ENCODE data around the gene PRDM16.
A peak's percentile ranks its signal among the peaks of the same experiment; 100 is the strongest.

Gene PRDM16

DNA sequence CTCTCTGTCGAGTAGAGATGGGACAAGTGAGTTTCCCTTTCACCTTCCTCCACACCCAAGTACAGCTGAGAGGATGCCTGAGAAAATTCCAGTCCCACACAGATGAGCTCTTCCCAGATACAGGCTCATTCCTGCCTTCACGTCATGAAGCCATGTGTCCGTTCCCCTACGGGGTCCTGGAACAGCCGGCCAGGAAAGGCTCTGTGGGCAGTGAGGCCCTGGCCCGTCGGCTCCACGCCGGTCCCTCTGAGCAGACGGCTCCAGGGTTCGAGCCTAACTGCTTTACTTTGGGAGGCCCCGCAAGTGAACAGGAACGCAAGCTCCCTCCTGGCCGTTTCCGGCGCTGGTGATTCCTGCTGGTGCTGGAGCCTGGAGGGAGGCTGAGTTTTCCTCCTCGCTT, 328.3 kb downstream of the PRDM16 start:
- no peak for DNase-seq (ENCODE audit: low spot score)

DNA sequence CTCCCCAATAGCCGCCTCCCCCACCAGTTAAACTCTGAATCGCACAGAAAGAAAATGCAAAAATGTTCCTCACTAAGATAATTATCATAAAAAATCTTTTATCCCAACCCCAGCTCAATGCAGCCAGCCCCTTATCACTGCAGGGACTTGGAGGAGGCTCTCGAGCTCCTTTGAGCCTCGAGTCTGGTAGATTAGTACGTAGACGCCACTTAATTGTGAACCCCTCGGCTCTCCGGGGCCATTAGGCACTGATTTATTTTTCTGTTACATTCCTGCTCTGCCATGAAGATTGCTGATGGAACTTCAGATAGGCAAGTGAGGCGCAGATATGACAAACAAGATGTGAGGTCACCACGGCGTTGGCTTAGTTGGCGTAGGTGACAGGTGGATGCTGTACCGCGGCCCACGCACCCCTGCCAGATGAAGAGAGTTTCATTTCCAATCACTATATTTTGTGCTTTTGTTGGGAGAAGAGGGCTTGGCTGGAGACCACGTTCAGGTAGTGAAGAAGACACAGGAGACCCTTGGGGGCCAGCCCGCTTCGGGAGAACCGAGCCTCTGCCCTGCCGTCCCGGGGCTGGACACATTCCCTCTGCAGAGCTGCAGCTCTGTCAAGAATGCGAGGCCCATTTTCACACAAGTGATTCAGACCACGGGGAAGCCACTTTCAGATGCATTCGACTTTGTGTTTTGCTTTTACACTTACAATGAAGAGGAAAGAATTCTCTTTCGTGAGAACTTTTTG, 329.6 kb downstream of the PRDM16 start:
- no peak for DNase-seq (ENCODE audit: low spot score)

DNA sequence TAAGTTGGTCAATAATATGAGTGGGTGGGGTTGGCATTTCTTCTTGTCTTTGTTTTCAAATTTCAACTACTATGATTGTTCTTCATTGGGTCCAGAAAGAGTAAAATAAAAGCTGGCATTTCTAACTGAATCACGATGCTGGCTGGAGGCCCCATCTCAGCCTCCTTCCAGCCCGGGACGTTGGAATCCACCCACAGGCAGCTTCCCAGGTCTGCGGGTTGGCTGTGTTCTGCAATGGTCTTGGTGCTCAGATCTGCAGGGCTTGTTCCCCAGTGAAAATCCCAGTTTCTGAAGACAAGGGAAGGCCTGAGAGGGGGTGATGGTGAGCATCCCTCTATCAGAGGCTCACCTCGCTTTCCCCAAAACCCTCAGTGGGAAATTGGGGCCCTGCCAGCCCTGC, 330.7 kb downstream of the PRDM16 start:
- no peak for DNase-seq (ENCODE audit: low spot score)

DNA sequence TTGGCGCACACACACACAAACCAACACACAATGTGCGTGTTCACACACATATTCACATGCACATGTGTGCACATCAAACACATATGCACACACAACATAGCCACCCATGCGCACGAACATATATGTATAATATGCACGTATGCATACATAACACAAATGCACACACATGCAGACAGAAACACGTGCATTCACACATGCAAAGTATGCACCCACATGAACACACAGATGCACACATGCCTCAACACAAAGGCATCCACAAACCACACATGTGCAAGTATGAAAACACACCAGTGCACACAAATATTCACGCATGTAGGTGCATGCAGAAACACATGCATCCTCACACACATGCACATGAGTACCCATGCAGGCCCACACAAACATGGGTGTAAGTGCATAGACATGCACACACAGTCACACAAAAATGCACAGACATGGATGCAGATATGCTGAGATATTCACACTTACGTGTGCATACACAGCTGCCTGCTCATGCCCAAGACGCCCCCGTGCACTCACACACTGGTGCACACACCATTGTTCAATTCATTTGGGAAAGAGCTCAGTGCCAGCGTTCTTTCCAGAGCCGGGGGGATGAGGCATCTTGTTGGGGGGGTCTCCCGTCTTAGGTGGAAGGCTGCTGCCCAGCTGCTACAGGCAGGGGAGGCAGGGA, 332.7 kb downstream of the PRDM16 start:
- no peak for DNase-seq (ENCODE audit: low spot score)

DNA sequence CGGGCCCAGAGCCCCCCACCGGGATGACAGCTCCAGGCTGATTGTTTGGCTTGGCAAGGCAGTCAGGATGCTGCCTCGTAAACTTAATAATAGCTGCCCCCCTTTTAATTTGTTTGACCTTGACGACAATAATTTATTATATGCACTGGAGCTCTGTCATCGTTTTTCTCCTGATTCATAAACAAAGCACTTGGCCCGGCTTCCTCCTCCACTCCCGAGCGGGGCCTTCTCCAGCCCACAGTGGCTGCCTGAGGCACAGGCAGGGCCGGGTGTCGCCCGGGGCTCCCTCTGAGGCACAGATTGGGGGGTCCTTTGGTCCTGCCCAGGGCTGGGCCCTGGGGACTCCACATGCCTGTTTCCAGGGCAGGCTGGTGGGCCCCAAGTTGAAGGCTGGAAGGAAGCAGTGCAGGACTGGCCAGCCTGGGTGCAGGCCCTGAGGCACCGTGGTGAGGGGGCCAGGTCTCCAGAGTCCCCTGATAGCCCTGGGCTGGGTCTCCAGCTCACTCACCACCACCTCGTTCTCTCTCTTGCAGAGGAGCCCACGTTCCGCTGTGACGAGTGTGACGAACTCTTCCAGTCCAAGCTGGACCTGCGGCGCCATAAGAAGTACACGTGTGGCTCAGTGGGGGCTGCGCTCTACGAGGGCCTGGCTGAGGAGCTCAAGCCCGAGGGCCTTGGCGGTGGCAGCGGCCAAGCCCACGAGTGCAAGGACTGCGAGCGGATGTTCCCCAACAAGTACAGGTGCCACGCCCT, 333.4 kb downstream of the PRDM16 start:
- DNase-seq (ENCODE audit: low spot score): no peak

DNA sequence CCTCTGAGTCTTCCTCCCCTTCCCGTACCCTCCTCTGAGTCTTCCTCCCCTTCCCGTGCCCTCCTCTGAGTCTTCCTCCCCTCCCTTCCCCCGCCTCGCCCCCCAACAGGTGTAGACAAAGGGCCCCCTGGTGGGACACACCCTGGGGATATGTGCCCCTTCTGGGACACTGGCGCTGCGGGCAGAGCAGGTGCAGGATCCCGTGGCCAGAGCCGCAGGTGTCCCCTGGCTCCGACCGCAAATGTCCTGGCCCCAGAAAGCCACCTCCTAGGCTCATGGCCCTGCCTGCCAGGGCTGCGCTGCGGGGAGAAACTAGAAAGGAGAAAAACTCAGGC, 334.0 kb downstream of the PRDM16 start:
- no peak for DNase-seq (ENCODE audit: low spot score)

DNA sequence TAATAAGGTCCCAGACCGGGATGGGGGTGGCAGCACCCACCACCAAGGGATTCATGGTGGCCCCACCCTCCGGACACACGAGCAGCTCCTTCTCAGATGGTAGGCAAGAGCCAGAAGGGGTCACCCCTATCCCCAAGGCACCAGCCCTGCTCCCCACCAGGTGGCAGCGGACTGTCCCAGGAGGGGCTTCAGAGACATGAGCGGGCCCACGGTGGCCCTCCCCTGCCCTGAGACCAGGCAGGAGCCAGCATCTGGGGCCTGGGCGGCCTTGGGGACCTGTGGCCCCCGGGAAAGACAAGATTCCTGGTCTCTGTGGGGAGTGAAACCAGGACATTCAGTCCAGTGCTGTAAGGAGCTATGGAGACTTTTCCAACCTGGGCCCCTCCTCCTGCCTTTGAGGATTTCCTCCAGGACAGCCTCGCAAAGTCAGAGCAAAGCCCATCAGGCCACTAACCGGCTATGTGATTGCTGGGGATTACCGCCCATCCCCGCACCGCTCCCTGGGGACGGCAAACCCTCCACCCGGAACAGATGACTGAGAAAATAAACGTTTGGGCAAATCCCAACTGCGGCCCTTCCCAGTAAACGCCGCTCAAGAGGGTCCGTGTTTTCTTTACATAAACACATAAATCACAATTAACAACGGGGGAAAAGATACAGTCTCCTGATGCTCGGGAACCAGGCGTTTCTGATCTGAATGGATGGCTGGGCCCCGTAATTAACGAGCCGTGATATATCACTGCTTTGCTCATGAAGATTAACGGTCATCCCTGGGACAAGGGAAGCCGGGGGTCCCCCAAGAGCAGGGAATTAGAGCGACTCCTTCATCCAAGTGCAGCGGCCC, 334.6 kb downstream of the PRDM16 start:
- DNase-seq (ENCODE audit: low spot score): peak; percentile 80

DNA sequence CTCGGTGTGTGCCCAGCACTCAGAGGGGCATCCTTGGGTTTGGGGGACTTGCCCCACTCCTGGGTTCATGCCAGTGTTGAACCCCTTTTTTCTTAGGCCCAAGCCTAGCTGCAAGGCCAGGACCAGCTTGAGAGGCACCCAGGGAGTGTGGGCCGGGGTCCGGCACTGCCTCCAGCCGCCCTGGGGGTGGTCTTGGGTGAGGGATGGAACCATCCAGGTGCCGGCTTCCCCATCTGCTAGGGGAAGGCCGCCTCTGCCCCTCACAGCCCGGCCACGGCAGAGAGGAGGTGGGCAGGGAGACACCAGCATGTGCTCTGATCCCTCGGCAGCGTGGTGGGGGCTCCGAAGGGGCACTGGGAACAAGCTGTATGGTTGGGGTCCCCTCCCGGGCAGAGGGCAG, 335.3 kb downstream of the PRDM16 start:
- no peak for DNase-seq (ENCODE audit: low spot score)

DNA sequence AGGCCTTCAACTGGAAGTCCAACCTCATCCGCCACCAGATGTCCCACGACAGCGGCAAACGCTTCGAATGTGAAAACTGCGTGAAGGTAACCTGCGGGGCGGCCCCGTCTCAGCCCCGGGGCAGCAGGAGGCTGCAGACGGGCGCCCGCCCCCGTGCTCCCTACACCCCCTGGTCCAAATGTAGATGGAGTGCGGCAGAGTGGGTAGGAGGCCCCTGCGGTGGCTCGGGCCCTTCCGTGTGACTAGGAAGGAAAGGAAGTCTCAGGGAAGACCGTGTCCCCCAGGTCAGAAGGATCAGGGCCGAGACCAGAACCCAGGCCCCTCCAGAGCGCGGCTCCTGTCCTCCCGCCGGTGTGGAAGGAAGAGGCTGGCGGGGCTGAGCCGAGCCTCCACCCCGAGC, 335.8 kb downstream of the PRDM16 start:
- DNase-seq (ENCODE audit: low spot score): no peak

DNA sequence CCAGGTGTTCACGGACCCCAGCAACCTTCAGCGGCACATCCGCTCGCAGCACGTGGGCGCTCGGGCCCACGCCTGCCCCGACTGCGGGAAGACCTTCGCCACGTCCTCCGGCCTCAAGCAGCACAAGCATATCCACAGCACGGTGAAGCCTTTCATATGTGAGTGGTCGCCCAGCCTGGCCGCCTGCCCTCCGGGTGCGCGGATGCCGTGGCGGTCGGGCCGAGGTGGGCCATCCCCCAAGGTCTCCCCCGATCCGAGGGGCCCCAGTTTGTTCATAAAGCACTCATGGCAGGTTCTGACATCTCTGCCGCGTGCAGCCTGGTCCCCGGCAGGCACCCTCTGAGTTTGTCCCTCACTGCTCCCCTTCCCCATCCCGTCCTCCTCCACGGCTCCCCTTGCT, 336.5 kb downstream of the PRDM16 start:
- no peak for DNase-seq (ENCODE audit: low spot score)

DNA sequence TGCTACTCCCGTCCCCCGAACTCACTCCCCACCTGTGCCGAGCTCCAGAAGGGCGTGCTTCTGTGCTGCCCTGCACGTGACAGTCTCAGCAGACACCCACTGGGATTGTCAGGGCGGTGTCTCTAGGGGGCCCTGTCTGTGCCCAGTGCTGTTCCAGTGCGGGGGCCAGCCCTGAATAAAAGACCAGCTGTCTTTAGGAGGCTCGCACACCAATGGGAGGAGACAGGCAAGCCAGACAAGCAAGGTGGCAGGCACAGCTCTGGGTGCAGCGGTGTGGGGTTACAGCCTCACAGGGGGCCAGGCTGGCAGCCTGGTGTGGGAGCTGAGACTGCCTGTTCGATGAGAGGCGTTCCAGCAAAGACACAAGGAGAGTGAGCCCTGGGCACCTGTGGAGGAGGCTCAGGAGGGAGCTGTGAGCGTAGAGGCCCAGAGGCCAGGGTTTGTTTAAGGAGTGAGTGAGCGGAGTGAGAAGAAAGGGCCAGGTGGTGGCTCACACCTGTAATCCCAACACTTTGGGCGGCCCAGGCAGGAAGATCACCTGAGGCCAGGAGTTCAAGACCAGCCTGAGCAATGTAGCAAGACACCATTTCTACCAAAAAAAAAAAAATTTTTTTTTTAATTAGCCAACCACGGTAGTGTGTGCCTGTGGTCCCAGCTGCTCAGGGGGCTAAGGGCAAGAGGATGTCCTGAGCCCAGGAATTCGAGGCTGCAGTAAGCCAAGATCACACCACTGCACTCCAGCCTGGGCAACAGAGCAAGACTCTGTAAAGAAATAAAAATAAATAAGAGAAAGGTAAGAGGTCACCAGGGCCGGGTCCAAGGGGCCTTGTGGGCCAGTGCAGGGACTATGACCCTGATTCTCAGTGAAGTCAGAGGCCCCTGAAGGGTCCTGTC, 337.2 kb downstream of the PRDM16 start:
- DNase-seq (ENCODE audit: low spot score): no peak

DNA sequence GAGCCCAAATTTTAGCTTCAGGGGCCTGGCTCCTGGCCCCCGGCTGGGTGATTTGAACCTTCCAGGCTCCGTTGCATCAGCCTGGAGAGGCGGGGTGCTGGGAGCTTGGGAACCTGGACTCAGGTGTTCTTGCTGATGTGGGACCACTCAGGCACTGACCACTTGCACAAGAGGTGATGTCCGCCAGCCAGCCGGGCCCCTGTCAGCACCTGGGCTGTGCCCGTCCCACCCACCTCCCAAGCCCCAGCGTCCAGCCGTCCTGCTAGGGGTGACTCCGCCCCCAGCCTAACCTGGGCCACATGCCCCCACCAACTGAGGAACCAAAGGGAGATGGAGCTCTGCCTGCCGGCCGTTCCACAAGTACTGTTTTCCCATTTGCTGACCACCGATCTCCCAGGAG, 338.0 kb downstream of the PRDM16 start:
- DNase-seq (ENCODE audit: low spot score): no peak

DNA sequence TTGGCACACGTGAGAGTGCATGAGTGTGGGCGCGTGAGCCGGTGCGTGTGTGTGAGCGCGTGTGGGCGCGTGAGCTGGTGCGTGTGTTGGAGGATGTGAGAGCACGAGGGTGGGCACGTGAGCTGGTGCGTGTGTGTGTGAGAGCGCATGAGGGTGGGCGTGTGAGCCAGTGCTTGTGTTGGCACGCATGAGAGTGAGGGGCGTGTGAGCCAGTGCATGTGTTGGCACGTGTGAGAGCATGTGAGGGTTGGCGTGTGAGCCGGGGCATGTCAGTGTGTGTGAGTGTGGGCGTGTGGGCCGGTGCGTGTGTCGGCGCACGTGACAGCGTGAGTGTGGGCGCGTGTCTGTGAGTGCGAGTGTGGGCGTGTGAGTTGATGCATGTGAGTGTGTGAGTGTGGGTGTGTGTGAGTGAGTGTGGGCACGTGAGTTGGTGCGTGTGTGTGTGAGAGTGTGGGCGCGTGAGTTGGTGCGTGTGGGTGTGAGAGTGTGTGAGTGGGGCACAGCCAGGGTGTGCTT, 339.8 kb downstream of the PRDM16 start:
- DNase-seq (ENCODE audit: low spot score): no peak

DNA sequence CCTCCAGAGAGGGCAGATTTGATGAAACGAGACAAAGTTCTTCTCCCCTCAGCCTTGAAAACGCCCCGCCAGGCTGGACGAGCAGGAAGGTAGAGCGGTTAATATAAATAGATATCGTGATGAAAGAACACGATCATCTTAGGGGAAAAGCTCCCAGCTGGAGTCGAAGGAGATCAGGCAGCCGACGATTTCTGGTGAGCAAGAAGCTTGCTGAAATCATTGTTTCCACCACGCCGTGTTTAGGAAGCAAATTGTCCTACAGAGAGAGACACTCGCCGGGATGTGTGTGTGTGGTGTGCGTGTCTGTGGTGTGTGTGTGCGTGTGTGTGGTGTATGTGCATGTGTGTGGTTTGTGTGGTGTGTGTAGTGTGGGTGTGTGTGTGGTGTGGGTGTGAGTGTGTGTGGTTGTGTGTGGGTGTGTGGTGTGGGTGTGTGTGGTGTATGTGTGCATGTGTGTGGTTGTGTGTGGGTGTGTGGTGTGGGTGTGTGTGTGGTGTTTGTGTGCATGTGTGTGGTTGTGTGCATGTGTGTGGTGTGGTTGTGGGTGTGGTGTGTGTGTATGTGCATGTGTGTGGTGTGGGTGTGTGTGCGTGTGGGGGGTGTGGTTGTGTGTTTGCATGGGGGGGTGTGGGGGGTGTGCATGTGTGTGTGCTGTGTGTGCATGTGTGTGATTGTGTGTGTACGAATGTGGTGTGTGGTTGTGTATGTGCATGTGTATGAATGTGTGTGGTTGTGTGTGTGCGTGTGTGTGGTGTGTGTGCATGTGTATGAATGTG, 340.6 kb downstream of the PRDM16 start:
- no peak for DNase-seq (ENCODE audit: low spot score)

DNA sequence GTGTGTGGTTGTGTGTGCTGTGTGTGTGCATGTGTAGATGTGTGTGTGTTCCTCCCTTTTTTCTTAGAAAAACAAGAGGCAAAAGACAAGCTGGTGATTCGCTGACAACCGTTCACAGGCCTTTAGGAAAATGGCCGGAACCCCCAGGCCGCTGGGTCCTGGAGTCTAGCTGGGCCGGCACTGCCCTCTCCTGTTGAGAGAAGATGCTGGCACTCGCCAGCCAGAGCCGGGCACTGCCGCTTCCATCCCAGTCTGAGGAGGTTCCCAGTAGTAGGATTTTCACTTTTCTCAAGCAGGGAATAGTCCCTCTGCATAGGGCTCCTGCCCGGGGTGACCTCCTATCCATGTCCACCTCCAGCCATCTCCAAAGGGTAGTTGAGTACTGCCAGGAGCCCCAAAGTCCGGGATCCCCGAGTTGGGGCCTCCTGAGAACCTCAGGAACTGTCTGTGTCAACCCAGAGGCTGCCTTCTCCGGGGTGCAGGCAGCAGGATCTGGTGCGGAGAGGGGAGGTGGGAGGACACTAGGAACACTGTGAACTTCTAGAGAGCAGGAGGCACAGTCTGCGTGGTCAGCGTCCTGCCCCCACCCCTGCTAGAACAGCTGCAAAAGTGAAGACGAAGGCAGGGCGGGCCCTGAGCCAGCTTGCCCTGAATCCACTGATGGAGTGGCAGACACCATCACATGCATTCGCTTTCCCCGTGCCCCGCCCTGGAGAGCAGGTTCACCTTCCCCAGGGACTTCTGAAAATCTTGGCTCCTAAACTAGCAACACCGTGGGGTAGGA, 341.3 kb downstream of the PRDM16 start:
- DNase-seq (ENCODE audit: low spot score): no peak

DNA sequence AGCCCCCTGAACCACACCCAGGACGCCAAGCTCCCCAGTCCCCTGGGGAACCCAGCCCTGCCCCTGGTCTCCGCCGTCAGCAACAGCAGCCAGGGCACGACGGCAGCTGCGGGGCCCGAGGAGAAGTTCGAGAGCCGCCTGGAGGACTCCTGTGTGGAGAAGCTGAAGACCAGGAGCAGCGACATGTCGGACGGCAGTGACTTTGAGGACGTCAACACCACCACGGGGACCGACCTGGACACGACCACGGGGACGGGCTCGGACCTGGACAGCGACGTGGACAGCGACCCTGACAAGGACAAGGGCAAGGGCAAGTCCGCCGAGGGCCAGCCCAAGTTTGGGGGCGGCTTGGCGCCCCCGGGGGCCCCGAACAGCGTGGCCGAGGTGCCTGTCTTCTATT, 342.8 kb downstream of the PRDM16 start:
- DNase-seq (ENCODE audit: low spot score): no peak

DNA sequence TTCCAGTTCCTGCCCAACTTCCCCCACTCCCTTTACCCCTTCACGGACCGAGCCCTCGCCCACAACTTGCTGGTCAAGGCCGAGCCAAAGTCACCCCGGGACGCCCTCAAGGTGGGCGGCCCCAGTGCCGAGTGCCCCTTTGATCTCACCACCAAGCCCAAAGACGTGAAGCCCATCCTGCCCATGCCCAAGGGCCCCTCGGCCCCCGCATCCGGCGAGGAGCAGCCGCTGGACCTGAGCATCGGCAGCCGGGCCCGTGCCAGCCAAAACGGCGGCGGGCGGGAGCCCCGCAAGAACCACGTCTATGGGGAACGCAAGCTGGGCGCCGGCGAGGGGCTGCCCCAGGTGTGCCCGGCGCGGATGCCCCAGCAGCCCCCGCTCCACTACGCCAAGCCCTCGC, 343.4 kb downstream of the PRDM16 start:
- no peak for DNase-seq (ENCODE audit: low spot score)

DNA sequence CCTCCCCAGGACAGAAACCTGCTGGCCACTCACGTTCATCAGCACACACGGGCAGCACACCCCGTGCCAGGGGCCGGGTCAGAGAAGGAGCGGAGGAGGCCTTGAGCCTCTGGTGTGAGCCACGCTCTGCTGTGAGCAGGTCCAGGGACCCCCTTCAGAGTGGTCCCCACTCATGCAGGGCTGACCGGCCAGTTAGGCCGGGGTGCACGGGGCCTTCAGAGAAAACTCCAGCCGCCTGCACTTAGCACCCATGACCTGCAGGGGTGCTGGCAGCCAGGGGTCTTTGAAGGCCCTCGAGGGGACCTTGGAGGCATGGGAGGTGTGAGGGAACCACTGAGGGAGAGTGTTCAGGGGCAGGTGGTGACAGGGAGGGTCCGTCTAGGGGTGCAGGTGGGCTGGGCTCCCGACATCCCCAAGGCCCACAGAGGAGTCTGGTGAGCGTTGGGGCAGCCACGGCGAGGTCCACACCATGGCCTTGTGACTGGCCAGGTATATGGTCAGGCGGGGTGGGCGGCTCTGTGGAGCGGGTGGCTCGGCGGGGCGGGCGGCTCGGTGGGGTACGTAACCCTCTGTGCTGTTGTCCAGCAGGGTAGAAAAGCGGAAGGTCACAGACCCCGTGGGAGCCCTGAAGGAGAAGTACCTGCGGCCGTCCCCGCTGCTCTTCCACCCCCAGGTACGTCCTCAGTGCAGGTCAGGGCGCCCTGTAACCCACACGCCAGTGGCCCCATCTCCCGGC, 345.1 kb downstream of the PRDM16 start:
- DNase-seq (ENCODE audit: low spot score): no peak

Data from ecto neural progenitor cell (in vitro differentiated cells).